HG03575 (cell line): ENCODE data around the gene UPK2.

ENCODE experiments used
- ATAC-seq: cut with Tn5 transposase; IDR thresholded peaks from one replicate; pipeline ENCODE4 v1.9.1; 2021; ENCODE audit not compliant: unreplicated experiment, insufficient number of reproducible peaks, low FRiP score; ENCODE audit errors: extremely low read depth

Gene UPK2

GRCh38 chr11:118916842-118917388 lies 39.2 kb upstream of the UPK2 start:
- no peak for ATAC-seq

GRCh38 chr11:118917481-118918127 lies 38.5 kb upstream of the UPK2 start:
- no peak for ATAC-seq

- no peak for ATAC-seq
Measured at GRCh38 chr11:118918128-118918685, 37.9 kb upstream of the UPK2 start.

GRCh38 chr11:118918686-118919280 lies 37.3 kb upstream of the UPK2 start:
- ATAC-seq: no peak

GRCh38 chr11:118921121-118921928 lies 34.8 kb upstream of the UPK2 start:
- no peak for ATAC-seq

GRCh38 chr11:118921929-118922744 lies 34.0 kb upstream of the UPK2 start:
- no peak for ATAC-seq

GRCh38 chr11:118922745-118923627 lies 33.1 kb upstream of the UPK2 start:
- ATAC-seq: no peak

GRCh38 chr11:118923721-118924587 lies 32.1 kb upstream of the UPK2 start:
- ATAC-seq: no peak

GRCh38 chr11:118924591-118925585 lies 31.2 kb upstream of the UPK2 start:
- no peak for ATAC-seq

GRCh38 chr11:118927554-118928100 lies 28.5 kb upstream of the UPK2 start:
- no peak for ATAC-seq

- no peak for ATAC-seq
Measured at GRCh38 chr11:118928101-118928869, 27.8 kb upstream of the UPK2 start.

GRCh38 chr11:118928870-118929500 lies 27.1 kb upstream of the UPK2 start:
- no peak for ATAC-seq

GRCh38 chr11:118929501-118930093 lies 26.5 kb upstream of the UPK2 start:
- ATAC-seq: no peak

GRCh38 chr11:118930094-118930712 lies 25.9 kb upstream of the UPK2 start:
- no peak for ATAC-seq
